Renal pelvis (tissue), 4 donors: ENCODE measurements around the gene SNAP29. TPM values are rescaled to one million over a fixed set of nuclear protein-coding genes. Genes with fewer than 3 reads are reported as not detected.
A peak's percentile ranks its signal among the peaks of the same experiment; 100 is the strongest.
"Not testable (repeated sequence)": the region's sequence is repeated elsewhere in the genome, so short reads cannot be mapped to it uniquely, and the experiment has no call there.

Experiments
- DNase-seq: peaks from one replicate; pipeline ENCODE4 v3.0.0-alpha.2; 2013
- polyA plus RNA-seq, 3 donors: library from polyadenylated mRNA; unstranded; fragments of 120-200 nt; gene quantifications; one replicate each; pipeline ENCODE4 v1.2.1, GENCODE V29; 2013; ENCODE audit not compliant: insufficient read length in 3 of 3

The SNAP29 gene
- polyA plus RNA-seq, 3 donors: 28.1 to 35.5 (median 29.0) TPM

- not testable (repeated sequence) for DNase-seq
Observed at GRCh38 chr22:20826373-20827152, 32.2 kb upstream of the SNAP29 start.

DNA sequence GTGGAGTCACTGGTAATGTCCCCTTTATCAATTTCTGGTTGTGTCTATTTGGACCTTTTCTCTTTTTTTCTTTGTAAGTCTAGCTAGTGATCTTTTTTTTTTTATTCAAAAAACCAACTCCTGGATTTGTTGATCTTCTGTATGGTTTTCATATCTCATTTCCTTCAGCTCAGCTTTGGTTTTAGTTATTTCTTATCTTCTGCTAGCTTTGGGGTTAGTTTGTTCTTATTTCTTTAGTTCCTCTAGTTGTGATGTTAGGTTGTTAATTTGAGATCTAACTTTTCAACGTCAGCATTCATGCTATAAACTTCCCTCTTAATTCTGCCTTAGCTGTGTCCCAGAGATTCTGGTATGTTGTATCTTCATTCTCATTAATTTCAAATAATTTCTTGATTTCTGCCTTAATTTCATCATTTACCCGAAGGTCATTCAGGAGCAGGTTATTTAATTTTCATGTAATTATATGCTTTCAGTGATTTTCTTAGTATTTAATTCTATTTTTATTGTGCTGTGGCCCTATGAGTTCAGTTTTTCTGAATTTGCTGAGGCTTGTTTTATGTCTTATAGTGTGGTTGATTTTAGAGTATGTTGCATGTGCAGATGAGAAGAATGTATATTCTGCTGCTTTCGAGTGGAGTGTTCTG, 29.2 kb upstream of the SNAP29 start:
- no peak for DNase-seq

GRCh38 chr22:20833225-20833665, 25.6 kb upstream of the SNAP29 start:
- no peak for DNase-seq

GRCh38 chr22:20834206-20834605, 24.6 kb upstream of the SNAP29 start:
- DNase-seq: no peak

GRCh38 chr22:20834725-20835124, 24.1 kb upstream of the SNAP29 start:
- no peak for DNase-seq

DNA sequence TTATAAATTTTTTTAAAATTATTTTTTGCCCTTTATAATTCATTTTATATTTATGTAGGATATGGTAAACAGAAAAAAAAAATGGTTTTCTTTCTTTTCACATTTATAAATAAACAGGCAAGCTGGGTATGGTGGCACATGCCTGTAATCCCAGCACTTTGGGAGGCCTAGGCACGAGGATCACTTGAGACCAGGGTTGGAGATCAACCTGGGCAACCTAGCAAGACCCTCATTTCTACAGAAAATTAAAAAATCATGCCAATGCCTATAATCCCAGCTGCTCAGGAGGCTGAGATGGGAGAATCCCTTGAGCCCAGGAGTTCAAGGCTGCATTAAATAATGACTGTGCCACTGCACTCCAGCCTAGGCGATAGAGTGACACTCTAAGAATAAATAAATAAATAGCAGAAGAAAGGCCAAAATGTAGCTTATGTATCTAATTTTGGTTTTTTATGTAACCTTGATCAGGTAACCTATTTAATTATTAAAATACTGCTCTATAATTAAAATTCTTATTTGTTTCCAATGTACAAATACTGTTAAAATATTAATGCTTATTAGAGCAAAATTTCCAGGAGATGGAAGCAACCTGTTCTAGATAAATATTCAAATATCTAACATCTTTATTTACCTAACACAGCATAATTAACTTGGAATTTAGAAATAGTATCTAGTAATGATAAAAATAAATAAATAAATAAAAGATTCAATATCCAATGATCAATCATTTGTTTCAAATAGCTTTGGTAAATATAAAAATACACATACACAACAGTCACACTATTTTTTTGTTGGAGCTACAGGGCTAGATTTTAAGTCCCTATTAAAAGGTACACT, 21.6 kb upstream of the SNAP29 start:
- no peak for DNase-seq

- not testable (repeated sequence) for DNase-seq
Observed at GRCh38 chr22:20839354-20839753, 19.5 kb upstream of the SNAP29 start.

- no peak for DNase-seq
Observed at GRCh38 chr22:20839837-20840645, 18.8 kb upstream of the SNAP29 start.

DNA sequence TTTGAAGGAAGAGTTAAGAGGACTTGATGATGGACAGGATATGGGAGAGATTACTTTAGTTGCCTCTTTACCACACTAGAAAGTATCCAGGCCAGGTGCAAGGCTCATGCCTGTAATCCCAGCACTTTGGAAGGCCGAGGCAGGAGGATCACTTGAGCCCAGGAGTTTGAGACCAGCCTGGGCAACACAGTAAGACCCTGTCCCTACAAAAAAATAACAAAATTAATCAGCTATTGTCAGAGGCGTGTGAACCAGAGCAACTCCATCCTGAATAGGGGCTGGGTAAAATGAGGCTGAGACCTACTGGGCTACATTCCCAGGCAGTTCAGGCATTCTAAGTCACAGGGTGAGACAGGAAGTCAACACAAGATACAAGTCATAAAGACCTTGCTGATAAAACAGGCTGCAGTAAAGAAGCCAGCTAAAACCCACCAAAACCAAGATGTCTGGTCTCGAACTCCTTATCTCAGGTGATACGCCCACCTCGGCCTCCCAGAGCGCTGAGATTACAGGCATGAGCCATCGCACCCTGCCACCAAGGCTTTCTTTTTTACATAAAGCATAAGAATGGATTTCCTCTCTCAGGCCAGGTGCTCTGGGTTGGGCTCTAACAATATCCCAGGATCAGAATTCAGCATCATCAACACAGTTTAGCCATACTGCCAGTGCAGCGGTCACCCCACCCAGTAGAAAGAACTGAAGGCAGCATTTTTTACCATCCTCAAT, 18.0 kb upstream of the SNAP29 start:
- DNase-seq: no peak

GRCh38 chr22:20843501-20843900, 15.3 kb upstream of the SNAP29 start:
- DNase-seq: no peak

DNA sequence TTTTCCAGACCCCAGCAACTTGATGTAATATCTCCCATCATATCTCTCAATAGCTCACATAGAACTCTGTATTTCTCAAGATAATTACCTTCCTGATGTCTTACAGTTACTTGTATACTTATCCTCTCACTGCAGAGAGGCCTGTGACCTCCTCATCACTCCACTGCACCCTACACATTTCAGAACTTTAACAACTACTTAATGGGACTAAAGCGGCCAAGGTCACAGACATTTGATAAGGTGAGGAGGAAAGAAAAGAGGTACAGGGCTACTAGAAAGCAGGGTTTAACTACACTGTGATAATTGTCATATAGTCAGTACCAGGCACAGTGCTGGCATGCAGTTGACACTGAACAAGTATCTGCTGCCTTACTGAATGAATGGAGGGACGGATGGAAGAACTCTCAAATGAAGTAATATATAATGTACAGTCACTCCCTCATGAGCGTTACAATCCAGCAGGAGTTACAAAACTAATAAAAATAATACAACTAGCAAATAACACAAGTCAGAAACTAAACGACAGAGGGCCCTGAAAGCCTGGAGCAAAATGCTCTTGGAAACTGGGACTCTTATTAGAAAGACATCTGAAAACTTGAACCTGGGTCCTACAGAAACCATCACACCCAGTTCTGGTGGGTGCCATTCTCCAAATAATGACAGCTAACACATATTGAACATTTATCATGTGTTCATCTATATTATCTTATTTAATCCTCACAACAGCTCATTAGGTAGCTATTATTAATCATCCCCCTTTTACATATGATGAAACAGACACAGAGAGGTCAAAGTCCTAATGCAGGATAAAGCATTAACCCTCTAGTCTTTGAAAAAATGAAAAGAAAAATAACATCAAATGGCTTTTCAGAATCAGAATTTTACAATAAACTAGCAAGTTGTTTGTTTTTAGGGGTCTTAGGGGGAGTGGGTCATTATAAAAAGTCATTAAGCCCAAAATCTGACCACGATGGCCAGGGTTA, 14.5 kb upstream of the SNAP29 start:
- no peak for DNase-seq

DNA sequence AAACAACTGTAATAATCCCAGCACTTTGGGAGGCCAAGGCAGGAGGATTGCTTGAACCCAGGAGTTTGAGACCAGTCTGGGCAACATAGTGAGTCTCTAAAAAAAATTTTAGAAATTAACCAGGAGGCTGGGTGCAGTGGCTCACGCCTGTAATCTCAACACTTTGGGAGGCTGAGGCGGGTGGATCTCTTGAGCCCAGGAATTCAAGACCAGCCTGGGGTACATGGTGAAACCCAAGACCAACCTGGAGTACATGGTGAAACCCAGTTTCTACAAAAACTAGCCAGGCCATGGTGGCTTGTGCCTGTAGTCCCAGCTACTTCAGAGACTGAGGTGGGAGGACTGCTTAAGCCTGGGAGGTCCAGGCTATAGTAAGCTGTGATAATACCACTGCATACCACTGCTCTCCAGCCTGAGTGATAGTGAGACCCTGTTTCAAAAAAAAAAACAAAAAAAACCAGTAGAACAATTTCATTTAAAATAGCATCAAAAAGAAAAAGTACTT, 11.4 kb upstream of the SNAP29 start:
- no peak for DNase-seq

DNA sequence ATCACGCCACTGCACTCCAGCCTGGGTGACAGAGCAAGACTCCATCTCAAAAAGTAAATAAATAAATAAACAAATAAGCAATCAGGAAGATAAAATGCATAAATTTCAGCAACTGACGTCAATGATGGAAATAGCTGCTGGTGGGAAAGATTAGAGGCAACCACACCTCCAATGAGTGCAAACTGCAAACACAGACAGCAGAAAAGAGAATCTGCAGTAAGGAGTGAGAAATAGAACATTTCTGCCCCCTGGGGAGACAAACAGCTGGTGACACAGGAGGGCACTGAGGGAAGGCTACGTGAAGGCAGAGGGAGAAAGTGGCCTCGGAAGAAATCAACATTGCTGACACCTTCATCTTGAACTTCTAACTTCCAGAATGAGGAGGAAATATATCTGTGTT, 6.7 kb upstream of the SNAP29 start:
- DNase-seq: no peak

- DNase-seq: no peak
Observed at GRCh38 chr22:20852503-20852902, 6.3 kb upstream of the SNAP29 start.

DNA sequence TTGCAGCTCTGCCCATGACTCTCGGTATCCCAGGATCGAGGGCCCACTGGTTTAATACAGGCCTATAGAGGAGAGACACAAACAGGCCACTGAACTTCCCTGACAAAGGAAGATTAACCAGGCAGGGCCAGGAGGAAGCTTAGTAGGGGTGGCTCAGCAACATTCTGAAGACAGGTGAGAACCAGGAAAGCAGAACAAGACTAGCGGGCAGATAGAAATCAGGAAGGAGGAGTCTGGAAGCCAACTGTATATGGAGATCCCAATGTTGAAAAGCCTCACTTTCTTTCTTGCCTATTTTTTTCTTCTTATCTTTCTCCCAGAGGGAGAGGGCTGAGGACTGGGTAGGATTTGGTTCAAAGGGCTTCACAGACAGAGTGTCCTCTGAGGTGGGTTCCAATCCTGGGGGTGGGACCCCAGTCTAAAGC, 5.6 kb upstream of the SNAP29 start:
- DNase-seq: no peak

DNA sequence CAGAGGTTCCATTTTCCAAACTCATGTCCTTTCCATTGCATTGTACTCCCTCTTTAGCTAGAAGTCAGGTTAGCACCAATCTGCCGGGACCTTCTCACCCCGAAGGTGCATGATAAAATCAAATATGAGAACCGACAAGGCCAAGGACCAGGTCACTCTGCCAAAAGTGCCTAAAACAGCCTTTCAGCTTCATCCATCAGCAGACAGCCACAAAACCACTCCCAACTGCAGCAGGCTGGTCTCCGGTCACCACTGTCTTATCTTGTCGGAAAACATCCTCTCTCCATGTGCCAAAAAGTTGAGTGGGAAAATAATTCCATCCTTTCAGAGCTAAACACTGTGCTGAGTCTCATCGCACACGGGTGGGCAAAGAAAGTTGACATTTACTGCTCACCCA, 1.6 kb upstream of the SNAP29 start:
- no peak for DNase-seq

DNA sequence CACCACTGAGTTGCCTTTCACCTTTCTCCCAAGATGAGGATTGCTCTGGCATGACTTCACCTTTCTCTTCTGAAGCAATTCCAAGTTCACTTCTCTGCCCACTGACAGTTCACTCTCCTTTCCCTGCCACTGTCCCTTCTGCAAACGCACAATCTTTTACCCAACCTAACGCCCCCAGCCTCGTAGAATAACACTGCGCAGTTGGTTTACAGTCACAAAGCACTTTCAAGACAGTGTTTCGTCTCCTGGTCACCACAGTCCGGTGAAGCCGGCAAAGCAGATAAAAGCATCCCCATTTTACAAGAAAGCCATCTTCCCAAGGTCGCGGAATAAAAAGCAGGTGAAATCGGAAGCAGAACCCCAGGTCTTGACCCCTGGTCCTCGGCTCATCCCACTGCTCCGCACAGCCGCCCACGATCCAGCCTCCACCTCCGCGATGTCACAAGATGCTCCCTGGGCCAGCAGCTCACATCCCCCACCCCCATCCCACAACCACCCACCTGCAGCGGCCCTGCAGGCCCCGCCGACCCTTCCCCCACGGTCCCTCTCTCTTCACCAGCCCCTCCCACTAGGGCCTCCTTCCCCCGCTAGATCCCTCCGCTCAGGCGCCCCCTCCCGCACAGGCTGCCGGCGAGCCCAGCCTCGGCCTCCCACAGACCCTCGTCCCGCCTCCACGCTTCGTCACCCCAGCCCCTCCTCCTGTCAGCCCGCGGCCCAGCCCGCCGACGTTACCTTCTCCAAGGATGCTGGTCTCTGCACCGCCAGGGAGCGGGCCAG, 781 bp upstream of the SNAP29 start:
- DNase-seq: peak; percentile 88

DNA sequence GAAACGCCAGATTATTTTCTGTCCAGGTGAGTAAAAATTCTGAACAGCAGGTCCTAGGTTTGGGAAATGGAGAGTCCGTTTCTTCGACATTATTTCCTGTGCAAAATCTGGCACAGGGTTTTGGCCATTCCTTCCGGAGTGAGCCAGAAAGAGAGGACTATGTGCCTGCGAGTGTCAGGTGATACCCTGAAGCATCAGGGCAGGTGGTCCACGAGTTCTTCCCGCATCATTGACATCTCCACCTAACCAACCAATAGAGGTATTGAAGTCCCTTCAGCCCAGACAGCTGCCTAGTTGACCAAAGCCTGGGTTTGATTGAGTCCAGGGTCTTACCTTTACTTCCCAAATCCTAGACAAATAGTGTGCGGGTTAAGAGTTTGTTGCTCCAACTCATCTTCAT, 808 bp downstream of the SNAP29 start:
- DNase-seq: no peak

GRCh38 chr22:20862540-20862939, 3.7 kb downstream of the SNAP29 start:
- DNase-seq: no peak
